ENCODE data around the gene KCNQ4. TPM values are rescaled to one million over a fixed set of nuclear protein-coding genes. Genes with fewer than 3 reads are reported as not detected.

KCNQ4 gene
- total and polyA plus RNA-seq, 7 donors, result 1.9 to 9.1 (median 4.6) TPM

DNA sequence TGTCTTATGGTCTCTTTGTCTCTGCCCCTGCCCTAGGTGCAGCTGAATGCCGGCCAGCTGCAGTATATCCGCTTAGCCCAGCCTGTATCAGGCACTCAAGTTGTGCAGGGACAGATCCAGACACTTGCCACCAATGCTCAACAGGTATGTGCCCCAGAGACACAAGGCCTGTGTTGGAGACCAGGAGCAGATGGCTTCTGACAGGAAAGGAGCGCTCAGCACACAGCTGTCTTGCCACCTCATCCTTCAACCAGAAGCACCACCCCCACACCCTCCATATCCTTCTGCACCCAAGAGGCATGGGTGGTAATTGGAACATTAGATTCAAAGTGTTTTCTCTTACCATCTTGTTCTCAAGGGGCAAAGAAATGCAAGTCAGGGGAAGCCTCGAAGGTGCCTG, 17.0 kb upstream of the KCNQ4 start:
- no peaks in the 10 kb centered on the region for H3K9me3 ChIP-seq
- intact Hi-C loops (cut with DNase I), result no loop called here
- DNase-seq (no peak), ATAC-seq (no peak)
- WGBS, 3 donors, result 89 to 95% (median 91%) methylated on average over 4 of the region's 4 CpGs
- no peaks in the 10 kb centered on the region for H3K27me3 ChIP-seq (ENCODE audit: insufficient read depth in 3 of 3, low read length in 2 of 3)
- H3K4me1 ChIP-seq, result peaks cover 35% of the 10 kb centered on the region
- H3K4me3 ChIP-seq, result no peak overlapping the region
- no peak overlapping the region for H3K27ac ChIP-seq
- peaks cover 8 to 90% of the 10 kb centered on the region in 2 donors for H3K36me3 ChIP-seq (ENCODE audit: insufficient read depth in 1 of 2, low read depth in 1 of 2)
- TF ChIP-seq CTCF (IDR thresholded peaks at IDR 0.05), result no peak

- Histone ChIP-seq H3K4me1 (peaks cover 33% of the 10 kb centered on the region), H3K9me3 (no peaks in the 10 kb centered on the region), H3K4me3 (no peak overlapping the region), H3K27ac (peak overlapping the region; percentile 53), H3K27me3 (ENCODE audit: insufficient read depth in 3 of 3, low read length in 2 of 3) (no peaks in the 10 kb centered on the region), H3K36me3 (ENCODE audit: insufficient read depth in 1 of 2, low read depth in 1 of 2) (peaks cover 5 to 96% of the 10 kb centered on the region in 2 donors)
- peak; percentile 65 to 80 (median 68) for ATAC-seq
- DNase-seq, result no peak
- WGBS, 3 donors, result 26 to 47% (median 30%) methylated on average over 7 of the region's 7 CpGs
- intact Hi-C loops (cut with DNase I), result no loop called here
- no peak for TF ChIP-seq CTCF (IDR thresholded peaks at IDR 0.05)
These were observed 15.2 kb upstream of the KCNQ4 start for GRCh38 chr1:40768146-40768990.

- ATAC-seq (peak; percentile 68 to 81 (median 74)), DNase-seq (peak in 1 of 2 donors; percentile 27)
- 30 to 51% (median 33%) methylated on average over 4 of the region's 4 CpGs for WGBS, 3 donors
- H3K9me3 ChIP-seq, result no peaks in the 10 kb centered on the region
- H3K27ac ChIP-seq, result peak overlapping the region; percentile 53
- intact Hi-C loops (cut with DNase I), result loop anchor here (5.0 to 10.0 kb wide), 3 partner anchors 145 to 185 kb away; no protein-coding TSS in a partner anchor
- H3K4me3 ChIP-seq, result no peak overlapping the region
- peaks cover 1 to 81% of the 10 kb centered on the region in 2 donors for H3K36me3 ChIP-seq (ENCODE audit: insufficient read depth in 1 of 2, low read depth in 1 of 2)
- H3K27me3 ChIP-seq (ENCODE audit: insufficient read depth in 3 of 3, low read length in 2 of 3), result no peaks in the 10 kb centered on the region
- H3K4me1 ChIP-seq, result peaks cover 24% of the 10 kb centered on the region
- peak; percentile 42 for TF ChIP-seq CTCF (IDR thresholded peaks at IDR 0.05)
These were observed 13.8 kb upstream of the KCNQ4 start for GRCh38 chr1:40769815-40770214.

- Histone ChIP-seq H3K4me1 (peaks cover 24% of the 10 kb centered on the region), H3K27me3 (ENCODE audit: insufficient read depth in 3 of 3, low read length in 2 of 3) (no peaks in the 10 kb centered on the region), H3K9me3 (no peaks in the 10 kb centered on the region), H3K27ac (peak overlapping the region; percentile 53), H3K4me3 (no peak overlapping the region), H3K36me3 (ENCODE audit: insufficient read depth in 1 of 2, low read depth in 1 of 2) (peaks cover 0 to 74% of the 10 kb centered on the region in 2 donors)
- DNase-seq, result no peak
- ATAC-seq, result no peak
- TF ChIP-seq CTCF (IDR thresholded peaks at IDR 0.05), result no peak
- intact Hi-C loops (cut with DNase I), result loop anchor here (5.0 to 10.0 kb wide), 3 partner anchors 146 to 184 kb away; no protein-coding TSS in a partner anchor
- WGBS, 3 donors, result 61 to 71% (median 67%) methylated on average over 18 of the region's 18 CpGs
These were observed 13.1 kb upstream of the KCNQ4 start for GRCh38 chr1:40770296-40771070.
